ENCODE data around the gene PNISR. TPM values are rescaled to one million over a fixed set of nuclear protein-coding genes. Genes with fewer than 3 reads are reported as not detected.

PNISR gene
- total and polyA plus RNA-seq, 2 of the 13 experiments (the other 11 are each of a cell fraction or from before 2014, with no cell fraction given), result 43.0 to 48.0 TPM

DNA sequence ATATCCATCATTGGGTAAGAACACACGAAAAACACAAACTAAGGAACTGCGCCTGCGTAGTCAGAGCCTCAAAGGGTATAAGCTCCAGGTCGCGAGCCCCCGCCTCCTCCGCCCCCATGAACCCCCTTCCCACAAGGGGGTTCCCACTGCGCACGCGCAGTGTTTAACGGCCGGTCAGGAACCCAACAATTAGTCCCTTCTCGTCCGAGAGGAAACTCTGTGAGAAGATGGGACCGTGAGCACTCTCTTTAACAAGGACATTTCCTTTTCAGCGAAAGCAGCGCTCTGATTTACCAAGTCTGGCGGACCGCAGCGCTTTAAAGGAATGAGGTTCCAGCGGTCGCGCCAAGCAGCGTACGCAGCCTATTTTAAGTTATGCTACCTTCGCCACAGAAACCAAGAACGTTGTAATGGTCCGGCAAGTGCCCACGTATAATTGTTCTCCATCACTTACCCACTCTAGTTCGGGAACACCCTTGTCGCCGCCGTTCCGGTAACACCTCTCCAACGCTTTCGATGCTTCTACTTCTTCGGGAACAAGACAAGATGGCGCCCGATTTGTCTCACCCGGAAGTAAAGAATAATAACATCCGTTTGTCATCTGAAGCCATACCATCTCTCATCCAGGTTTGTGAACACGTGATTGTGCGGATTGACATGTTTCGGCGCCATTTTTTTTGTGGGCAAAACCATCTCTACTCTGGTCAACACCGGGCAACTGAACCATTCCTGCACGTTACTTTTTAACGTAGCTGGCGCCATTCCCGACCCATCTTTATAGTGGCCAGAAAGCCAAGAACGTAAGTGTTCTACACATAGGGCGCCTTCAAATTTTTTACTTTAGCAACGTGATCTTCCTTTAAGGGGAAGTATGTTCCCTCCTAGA is at the start of gene PNISR (continued):
- peak; percentile 64 for TF ChIP-seq SAP130 (CRISPR knock-in tag; IDR thresholded peaks at IDR 0.05; ENCODE audit: low read depth)
- TF ChIP-seq, protein P1, sequence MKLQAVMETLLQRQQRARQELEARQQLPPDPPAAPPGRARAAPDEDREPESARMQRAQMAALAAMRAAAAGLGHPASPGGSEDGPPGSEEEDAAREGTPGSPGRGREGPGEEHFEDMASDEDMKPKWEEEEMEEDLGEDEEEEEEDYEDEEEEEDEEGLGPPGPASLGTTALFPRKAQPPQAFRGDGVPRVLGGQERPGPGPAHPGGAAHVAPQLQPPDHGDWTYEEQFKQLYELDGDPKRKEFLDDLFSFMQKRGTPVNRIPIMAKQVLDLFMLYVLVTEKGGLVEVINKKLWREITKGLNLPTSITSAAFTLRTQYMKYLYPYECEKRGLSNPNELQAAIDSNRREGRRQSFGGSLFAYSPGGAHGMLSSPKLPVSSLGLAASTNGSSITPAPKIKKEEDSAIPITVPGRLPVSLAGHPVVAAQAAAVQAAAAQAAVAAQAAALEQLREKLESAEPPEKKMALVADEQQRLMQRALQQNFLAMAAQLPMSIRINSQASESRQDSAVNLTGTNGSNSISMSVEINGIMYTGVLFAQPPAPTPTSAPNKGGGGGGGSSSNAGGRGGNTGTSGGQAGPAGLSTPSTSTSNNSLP (IDR thresholded peaks at IDR 0.05; ENCODE audit: low read depth, low read length), result peak; percentile 26; the same call in 1 of the 2 replicates
- TF ChIP-seq NFE2 (CRISPR knock-in tag; IDR thresholded peaks at IDR 0.05), result no peak
- TF ChIP-seq ZNF205 (CRISPR knock-in tag; IDR thresholded peaks at IDR 0.05), result 0 out of 2 replicates have a peak, but pooled peaks have one; percentile 48
- TF ChIP-seq, protein P2, sequence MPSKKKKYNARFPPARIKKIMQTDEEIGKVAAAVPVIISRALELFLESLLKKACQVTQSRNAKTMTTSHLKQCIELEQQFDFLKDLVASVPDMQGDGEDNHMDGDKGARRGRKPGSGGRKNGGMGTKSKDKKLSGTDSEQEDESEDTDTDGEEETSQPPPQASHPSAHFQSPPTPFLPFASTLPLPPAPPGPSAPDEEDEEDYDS (CRISPR knock-in tag; IDR thresholded peaks at IDR 0.05), result peak; percentile 53; the same call in 1 of the 2 replicates
- no peak for TF ChIP-seq HNRNPUL1 (IDR thresholded peaks at IDR 0.05; ENCODE audit: low read depth, low read length)
- peak; percentile 53; the same call in 1 of the 2 replicates for TF ChIP-seq RFXAP (CRISPR knock-in tag; IDR thresholded peaks at IDR 0.05; ENCODE audit: borderline replicate concordance)
- peak; percentile 84 for TF ChIP-seq YEATS4 (CRISPR knock-in tag; IDR thresholded peaks at IDR 0.05; ENCODE audit: borderline replicate concordance)
- TF ChIP-seq YEATS2 (CRISPR knock-in tag; IDR thresholded peaks at IDR 0.05; ENCODE audit: borderline replicate concordance), result peak; percentile 46; the same call in 1 of the 2 replicates
- TF ChIP-seq ZNF709 (CRISPR knock-in tag; IDR thresholded peaks at IDR 0.05), result 0 out of 2 replicates have a peak, but pooled peaks have one; percentile 66
- peak; percentile 22; the same call in 1 of the 2 replicates for TF ChIP-seq ZNF766 (CRISPR knock-in tag; IDR thresholded peaks at IDR 0.05; ENCODE audit: borderline replicate concordance)
- TF ChIP-seq TBX2 (CRISPR knock-in tag; IDR thresholded peaks at IDR 0.05; ENCODE audit: borderline replicate concordance), result peak; percentile 60; the same call in 1 of the 2 replicates
- TF ChIP-seq GABPA (IDR thresholded peaks at IDR 0.05; ENCODE audit: low read depth, low read length), result peak; percentile 85
- TF ChIP-seq GABPA (CRISPR knock-in tag; IDR thresholded peaks at IDR 0.05; ENCODE audit: low read depth), result peak; percentile 100
- TF ChIP-seq, protein P3, sequence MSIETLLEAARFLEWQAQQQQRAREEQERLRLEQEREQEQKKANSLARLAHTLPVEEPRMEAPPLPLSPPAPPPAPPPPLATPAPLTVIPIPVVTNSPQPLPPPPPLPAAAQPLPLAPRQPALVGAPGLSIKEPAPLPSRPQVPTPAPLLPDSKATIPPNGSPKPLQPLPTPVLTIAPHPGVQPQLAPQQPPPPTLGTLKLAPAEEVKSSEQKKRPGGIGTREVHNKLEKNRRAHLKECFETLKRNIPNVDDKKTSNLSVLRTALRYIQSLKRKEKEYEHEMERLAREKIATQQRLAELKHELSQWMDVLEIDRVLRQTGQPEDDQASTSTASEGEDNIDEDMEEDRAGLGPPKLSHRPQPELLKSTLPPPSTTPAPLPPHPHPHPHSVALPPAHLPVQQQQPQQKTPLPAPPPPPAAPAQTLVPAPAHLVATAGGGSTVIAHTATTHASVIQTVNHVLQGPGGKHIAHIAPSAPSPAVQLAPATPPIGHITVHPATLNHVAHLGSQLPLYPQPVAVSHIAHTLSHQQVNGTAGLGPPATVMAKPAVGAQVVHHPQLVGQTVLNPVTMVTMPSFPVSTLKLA (IDR thresholded peaks at IDR 0.05), result peak; percentile 87
- no peak for TF ChIP-seq GTF2F1 (IDR thresholded peaks at IDR 0.05; ENCODE audit: low read length)
- no peak for TF ChIP-seq DNMT1 (CRISPR knock-in tag; IDR thresholded peaks at IDR 0.05)
- TF ChIP-seq NFKBIZ (CRISPR knock-in tag; IDR thresholded peaks at IDR 0.05), result no peak
- no peak for TF ChIP-seq SRSF9 (IDR thresholded peaks at IDR 0.05; ENCODE audit: borderline replicate concordance, insufficient read depth, low read depth, low read length, poor library complexity, severe bottlenecking)
- no peak; the same call in 1 of the 2 replicates for TF ChIP-seq ZC3H13 (CRISPR knock-in tag; IDR thresholded peaks at IDR 0.05)
- no peak for TF ChIP-seq ZNF382 (CRISPR knock-in tag; IDR thresholded peaks at IDR 0.05; ENCODE audit: borderline replicate concordance)

Measured in HepG2 (cell line).